Measurements from ENCODE around the gene NUCB2.

Gene NUCB2

DNA sequence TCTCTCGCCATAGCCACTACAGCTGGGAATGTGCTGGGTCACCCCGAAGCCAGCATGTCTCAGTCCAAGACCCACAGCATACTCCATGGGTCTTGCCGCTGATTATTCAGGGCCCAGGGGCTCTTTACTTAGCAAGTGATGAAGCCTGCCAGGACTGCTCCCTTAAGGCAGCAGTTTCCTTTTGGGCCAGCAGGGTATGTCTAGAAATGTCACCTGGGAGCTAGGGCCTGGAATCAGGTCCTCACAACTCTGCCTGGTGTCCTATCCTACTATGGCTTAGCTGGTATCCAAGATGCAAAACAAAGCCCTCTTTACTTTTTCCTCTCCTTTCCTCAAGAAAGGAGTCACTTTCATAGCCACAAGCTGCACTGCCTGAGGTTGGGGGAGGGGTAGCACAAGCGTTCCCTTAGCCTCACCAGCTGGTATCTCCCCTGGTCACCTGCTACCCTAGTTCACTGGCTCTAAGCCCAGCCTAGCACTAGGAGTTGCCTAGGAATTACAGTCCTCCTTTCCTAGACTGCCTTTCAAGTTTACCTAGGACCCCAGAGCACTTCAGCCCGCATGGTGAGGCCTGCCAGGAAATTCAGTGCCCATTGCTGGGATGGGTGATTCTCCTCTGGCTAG, 52.4 kb downstream of the NUCB2 start:
- in situ Hi-C loops (cut with HindIII; ENCODE audit: low sequenced_read_pairs), result no loop called here

DNA sequence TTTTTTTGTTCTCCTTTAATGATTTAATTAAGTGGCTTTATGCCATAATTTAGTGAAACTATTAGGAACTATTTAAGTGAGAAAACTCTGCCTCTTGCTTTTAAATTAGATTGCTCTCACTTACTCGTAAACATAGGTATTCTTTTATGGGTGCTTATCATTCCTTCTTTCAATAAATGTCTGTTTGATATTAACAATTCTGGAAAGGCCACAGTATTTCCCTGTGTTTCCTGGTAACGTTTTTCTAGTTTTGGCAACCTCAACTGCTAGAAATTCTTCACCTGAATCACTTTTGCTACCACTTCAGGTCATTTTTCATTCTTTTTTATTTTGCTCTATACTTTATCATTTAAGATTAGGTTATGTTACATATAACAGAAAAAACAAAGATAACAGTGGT, 55.1 kb downstream of the NUCB2 start:
- in situ Hi-C loops (cut with HindIII; ENCODE audit: low sequenced_read_pairs), result no loop called here

DNA sequence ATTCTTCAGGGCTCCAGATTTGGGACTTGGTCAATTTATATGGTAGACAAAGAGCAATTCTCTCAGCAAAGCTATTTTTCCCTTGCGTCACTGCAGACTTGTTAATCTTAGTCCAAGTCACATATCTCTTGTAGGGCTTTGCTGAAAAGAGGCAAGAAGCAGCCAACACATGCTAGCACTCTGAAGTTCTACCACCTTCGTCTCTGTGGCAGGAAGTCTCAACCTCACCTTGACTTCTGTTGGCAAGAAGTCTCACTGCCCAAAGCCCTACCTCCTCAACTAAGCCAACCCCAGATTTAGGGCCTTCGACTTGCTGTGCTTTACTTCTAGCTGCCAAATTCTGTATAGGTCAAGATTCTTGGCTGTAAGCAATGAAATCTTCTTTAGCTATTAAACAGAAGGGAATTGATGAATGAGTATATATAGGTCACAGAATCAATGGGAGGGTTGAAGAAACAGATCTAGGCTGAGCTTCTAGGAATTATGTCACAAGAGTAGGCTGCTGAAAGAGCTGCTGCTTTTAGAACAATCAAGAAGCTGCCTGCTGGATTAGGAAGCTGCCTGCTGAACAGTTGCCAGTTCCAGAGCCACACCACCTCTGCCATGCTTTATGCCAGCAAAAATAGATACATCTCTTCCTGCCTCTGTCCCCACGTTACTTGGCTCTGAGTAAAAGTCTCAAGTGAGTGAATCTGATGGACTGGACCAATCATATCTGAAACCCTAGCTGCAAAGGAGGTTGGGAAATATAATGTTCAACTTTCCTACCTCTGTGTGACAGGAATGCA, 57.5 kb downstream of the NUCB2 start:
- in situ Hi-C loops (cut with HindIII; ENCODE audit: low sequenced_read_pairs), result no loop called here

DNA sequence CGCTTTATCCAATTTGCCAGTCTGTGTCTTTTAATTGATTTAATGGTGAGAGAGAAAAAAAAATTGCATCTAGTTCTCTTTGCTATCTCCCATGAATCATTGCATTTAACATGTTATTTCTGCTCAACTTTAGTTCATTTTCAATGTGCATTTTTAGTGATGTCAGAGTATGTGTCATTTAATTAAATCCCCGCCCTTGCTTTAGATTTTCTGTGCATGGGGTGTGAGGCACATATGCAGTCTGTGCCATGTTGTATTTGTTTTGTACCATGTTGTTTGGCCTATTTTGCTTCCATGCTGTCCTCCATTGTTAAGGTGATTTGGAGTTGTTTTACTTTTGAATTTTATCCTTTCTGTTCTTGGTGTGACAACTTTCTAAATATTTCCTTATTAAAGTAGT, 66.7 kb downstream of the NUCB2 start:
- in situ Hi-C loops (cut with HindIII; ENCODE audit: low sequenced_read_pairs), result no loop called here

DNA sequence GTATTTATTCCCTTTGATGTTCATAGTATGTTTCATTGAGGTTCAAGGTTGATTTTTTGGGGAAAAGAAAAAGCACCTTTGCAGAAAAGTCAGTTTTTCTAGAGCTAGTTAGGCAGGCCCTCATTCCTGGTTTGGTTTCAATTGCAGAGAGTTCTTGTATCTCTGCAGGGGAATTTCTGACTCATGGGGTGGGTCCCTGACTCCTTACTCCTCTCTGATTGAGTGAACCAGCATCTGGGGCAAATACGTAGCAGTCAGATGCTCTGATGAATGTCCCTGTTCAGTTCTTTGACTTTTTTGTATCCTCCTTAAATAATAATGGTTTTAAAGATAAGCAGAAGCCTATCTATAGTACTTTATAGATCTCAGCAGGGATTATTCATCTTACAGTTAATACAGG, 67.4 kb downstream of the NUCB2 start:
- in situ Hi-C loops (cut with HindIII; ENCODE audit: low sequenced_read_pairs), result no loop called here

DNA sequence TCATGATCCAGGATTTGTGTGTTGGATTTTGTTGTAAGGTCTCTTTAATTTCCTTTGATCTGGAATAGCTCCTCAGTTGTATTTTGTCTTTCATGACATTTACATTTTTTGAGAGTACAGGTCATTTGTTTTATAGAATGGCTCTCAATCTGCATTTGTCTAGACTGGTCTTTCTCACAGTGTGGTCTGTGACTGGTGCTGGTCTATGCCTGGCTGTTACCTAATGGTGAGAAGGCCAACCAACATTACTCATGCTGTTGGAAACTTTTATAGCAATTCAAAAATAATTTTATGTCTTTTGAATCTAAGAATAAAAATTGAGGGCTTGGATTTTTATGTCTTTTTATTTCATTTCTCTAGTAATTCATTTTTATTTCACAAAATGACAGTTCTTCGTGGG, 71.1 kb downstream of the NUCB2 start:
- in situ Hi-C loops (cut with HindIII; ENCODE audit: low sequenced_read_pairs), result no loop called here

DNA sequence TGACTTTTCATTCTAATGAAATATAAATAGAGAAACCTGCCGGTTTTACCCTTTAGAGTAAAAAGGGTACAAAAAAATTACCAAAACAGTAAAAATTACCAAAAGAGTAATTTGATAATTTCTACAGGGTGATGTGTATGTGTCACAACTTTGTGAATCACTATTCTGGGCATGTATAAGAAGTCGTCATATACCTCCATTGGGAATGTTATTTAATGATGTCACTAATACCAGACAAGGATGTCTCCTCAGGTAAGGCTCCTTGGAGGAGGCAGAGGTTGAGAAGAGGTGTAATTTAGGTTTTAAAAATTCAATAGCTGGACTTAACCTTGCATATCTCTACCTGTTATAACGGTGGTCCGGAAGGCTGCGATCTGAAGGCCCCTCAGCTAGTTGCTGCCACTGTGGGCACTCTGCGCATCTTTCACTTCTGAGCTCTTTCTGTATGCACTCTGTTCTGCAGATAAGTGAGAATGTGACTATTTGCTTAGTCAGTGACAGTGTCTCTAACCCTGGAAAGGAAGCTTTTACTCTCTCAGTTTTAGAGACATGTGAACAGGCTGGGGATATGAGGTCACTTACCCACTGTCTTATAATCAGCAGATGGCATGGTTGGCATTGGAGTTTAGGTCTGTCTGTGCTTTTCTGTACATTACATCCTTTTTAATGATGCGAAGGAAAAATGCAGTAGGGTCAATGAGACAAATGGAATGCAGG, 74.1 kb downstream of the NUCB2 start:
- in situ Hi-C loops (cut with HindIII; ENCODE audit: low sequenced_read_pairs), result no loop called here

DNA sequence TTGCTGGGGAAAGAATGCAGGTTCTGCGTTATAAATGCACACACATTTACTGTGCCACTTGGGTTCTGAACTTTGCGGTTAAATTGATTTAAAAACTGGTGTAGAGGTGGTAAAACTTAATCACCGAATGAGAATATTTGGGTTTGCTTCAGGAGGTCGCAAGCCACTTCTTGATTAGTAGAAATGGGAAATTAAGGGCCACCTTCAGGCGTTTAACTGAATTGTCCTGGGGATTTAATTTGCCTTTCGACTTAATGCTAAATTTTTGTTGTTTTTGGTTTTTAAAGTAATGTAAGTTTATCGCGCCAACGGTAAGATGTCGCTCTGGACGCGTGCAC, 74.6 kb downstream of the NUCB2 start:
- in situ Hi-C loops (cut with HindIII; ENCODE audit: low sequenced_read_pairs), result no loop called here

DNA sequence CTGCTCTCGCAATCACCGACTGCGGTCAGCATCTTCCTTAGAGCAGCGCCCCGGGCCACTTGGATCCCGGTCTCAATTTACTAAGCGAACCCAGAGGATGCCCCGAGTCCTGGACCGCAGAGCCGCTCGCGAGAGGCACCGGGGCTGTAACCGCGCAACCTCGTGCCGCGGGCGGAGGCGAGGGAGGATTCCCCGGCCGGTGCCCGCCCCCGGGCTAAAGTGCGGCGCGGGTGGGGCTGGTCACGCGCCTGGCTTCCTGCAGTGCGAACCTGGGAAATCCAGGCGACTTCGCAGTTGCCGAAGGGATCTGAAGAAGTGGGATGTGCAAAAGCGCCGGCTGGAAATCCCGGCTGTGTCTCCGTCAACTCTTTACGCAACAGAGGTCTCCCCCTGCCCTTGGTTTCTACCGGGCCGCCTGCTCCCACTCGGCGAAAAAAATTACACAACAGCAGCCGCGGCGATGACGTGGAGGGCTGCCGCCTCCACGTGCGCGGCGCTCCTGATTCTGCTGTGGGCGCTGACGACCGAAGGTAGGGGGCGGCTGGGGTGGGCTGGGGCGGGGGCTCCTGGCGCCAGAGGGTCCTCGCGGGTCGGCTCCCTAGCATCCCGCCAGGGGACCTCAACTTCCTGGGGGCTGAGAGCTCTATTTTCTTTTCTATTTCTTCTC, 75.1 kb downstream of the NUCB2 start, which contains the start of gene NCR3LG1:
Gene NCR3LG1, plus strand, starts transcription at position 291 of the 667 bp plus-strand sequence. Its CDS starts 170 bp downstream, at position 461.
- in situ Hi-C loops (cut with HindIII; ENCODE audit: low sequenced_read_pairs), result no loop called here

DNA sequence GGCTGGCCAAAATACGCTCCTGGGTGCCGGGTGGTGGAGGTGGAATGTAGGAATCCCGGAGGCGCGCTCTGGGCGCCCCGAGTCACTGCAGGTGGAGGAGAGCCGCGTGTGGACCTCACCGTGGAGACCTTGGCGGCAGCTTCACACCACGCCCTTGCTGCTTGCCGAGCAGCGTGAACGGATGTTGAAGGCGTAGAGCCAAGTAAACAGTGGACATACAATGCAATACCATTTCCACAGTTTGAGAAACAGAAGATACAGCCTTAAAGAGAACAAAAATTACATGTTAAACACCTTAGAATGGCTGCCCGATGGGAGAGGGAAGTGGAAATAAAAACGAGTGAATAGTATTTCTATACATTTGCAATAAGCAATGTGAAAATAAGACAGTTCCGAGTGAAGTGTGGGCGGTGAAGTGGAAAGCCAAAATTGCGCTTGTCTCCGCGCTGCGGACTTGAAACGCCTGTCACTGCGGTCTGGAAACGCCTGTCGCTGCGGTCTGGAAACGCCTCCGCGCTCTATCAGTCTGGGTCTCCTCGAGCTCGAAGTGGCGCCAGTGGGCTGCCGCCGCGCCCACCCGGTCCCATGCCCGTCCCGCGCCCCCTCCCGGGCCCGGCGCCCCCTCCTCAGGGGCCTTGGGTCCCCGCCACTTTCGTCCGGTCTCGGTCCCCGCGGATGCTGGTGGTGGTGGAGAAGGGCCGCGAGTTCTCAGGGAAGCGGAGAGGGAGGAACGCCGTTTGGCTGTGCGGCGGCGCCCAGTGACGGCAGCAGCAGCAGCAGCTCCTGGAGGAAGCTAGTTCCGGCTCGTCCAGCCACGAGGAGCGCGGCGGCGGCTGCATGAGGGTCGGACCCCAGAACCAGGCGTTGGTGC, 76.6 kb downstream of the NUCB2 start:
- in situ Hi-C loops (cut with HindIII; ENCODE audit: low sequenced_read_pairs), result no loop called here

DNA sequence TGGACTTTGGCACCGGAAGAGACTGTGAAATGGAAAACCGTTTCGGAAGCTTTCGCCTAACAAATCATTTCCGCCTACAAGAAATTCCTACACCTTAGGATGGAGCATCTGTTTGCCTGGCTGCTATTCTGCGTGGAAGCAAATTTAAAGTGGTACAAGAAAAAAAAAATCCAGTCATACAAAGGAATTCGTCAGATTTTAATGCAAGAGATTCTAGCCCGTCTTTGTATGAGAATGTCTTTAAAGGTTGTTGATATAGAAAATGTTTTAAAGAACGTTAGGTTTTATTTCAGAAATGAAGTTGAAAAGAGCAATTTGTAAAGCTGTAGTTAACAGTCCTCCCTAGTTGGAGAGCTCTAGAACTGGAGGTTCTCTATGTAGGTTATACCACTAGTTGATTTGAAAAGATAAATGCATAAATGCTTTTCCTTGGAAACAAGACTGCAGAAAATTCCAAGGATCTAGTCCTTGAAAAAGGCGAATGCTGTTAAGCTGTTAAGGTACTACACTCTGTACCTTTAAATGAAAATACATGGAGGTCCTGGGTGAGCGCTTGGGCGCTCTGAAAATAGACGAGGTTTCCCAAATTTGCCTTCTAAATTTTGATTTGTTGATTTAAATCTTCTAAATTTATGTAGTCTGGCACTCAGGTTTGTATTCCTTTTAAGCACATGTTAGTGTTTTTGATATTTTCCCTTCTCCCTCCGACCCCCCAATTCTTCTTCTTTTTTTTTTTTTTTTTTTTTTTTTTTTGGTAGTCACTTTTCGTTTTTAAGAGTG, 77.5 kb downstream of the NUCB2 start:
- in situ Hi-C loops (cut with HindIII; ENCODE audit: low sequenced_read_pairs), result no loop called here

DNA sequence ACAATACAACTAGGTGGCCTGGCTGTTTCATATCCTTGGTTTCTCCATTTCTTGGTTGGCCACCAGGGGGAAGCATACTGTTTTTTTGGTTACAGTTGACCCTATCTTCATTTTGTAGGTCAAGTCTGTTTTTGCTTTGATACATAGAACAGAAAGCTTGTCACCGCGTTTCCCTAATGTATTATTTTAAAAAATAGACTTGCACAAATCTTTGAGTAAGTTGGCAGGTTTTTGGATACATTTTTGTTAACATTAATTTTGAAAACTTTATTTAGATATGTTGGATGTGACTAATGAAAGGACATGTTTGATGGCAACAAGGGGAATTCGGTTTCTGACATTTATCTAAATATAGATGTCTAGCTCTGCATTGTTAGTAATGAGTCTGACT, 78.1 kb downstream of the NUCB2 start:
- in situ Hi-C loops (cut with HindIII; ENCODE audit: low sequenced_read_pairs), result no loop called here

DNA sequence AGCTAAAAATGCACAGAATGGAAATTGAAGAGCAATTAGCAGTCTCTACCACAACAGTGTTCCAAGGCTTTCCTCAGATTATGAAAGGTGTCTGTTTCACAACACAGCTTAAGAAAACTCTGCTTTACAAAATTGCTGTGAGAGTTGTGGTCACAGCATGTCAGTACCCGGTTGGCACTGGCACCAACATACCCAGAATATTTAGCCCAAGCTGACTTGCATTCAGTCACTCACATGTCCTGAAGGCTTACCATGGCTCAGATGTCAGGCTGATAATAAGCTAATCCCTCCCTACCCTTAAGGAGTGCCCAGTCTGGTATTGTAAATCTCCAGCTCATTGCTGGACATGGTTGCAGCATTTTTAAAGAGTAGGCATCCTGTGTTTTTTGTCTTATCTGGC, 90.0 kb downstream of the NUCB2 start:
- in situ Hi-C loops (cut with HindIII; ENCODE audit: low sequenced_read_pairs), result no loop called here

DNA sequence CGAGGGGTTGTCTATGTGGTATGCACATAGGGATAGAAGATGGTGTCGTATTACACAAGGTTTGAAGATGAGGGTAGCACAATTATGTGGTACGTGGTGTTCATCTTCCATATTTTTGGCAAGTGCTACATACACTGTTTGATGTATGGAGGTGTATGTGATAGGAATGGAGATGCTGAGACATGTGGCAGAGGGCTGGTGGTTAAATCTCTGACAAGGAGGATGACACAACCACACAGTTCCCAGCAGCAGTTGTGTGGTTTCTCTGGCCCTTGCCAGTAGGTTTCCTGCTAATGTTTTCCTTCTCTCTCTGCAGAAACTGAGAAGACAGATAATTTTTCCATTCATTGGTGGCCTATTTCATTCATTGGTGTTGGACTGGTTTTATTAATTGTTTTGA, 92.0 kb downstream of the NUCB2 start:
- in situ Hi-C loops (cut with HindIII; ENCODE audit: low sequenced_read_pairs), result no loop called here

DNA sequence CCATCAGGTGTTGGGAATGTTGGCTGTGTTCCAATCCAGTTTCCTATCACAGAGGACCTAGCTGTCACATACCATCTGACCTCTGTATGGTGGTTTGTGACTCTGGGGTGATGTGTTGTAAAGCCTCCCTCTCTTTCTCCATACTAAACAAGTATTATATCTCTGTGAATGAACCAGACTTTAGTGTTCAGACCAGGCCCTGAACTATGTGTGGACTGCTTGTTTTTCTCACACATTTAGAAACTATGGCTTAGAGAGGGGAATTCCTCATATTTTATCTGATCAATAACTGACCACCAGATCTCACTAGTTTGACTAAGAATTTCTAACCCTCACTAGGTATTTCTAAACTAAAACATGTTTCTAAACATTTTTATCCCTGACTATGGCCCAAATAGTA, 92.6 kb downstream of the NUCB2 start:
- in situ Hi-C loops (cut with HindIII; ENCODE audit: low sequenced_read_pairs), result no loop called here

DNA sequence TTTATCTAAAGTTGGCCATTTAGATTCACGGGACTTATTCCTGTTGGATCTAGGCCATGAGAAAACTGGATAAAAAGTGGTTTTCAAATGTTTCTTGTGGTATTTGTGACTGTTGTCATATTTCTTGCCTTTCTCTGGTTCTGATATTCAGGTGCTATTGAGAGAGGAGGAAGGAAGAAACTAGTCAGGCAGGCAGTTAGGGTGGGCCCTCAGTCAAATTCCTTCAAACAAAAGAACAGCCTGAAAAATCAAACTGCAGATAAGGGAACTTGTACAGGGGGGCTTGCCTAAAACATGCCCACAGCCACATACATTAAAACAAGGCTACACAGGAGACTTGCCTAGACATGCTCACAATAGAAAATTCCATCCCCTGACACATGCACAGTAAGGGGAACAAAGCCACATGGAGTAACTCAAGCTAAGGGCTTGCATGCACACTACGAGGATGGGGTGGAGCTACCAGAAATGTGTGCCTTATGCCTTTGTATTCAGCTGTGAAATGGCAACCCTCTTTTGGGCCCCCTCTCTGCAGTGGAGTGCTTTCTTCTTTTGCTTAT, 93.2 kb downstream of the NUCB2 start:
- in situ Hi-C loops (cut with HindIII; ENCODE audit: low sequenced_read_pairs), result no loop called here

DNA sequence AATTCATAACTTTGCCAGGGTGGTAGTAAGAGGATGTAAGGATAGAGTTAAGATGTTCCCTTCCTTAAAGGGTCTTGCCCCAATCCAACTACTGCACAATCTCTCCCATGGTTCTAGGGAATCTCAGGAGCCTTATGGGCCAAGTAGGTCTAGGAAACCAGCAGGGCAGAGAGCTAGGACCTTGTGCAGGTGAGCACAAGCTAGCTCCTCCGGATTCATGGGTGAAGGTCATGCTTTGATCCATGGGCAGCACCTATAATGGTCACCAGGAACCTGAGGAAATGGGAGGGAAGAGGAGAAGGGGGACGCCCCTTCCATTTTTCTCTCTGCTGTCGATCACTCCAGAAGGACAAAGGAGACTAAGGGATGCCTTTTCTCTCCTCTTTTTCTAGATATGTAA, 95.1 kb downstream of the NUCB2 start:
- in situ Hi-C loops (cut with HindIII; ENCODE audit: low sequenced_read_pairs), result no loop called here

DNA sequence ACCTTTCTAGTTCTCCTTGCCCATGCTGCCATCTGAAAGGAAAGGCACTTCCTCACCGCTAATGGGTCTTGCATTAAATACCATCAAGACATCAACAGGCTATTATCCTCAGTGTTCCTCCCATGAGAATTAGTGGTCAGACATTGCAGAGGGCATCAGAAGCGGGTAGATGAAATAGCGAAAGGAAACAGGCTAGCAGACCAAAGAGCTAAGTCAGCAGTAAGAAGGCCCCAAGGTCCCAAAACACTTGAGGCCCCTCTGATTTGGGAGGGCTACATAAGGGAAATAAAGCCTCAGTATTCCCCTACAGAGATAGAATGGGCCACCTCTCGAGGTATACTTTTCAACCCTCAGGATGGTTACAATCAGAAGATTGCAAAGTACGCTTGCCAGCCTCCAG, 99.0 kb downstream of the NUCB2 start:
- in situ Hi-C loops (cut with HindIII; ENCODE audit: low sequenced_read_pairs), result no loop called here

DNA sequence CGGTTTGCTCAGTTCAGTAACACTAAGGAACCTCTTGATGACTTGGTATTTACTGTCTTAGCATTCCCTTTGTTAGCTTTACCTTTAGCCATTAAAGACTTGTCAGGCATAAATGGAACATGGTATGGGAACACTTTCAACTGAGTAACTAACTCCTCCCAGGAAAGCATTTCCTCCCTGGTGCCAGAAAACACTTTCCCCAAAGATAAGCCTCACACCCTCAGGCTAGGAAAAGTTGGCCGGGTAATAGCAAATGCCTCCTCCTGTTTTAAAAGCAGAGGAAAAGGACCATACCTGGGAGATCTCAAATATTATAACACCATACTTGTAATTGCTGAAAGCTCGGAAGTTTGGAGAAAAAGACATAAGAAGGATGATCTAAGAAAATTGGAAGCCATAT, 100.0 kb downstream of the NUCB2 start:
- in situ Hi-C loops (cut with HindIII; ENCODE audit: low sequenced_read_pairs), result no loop called here

DNA sequence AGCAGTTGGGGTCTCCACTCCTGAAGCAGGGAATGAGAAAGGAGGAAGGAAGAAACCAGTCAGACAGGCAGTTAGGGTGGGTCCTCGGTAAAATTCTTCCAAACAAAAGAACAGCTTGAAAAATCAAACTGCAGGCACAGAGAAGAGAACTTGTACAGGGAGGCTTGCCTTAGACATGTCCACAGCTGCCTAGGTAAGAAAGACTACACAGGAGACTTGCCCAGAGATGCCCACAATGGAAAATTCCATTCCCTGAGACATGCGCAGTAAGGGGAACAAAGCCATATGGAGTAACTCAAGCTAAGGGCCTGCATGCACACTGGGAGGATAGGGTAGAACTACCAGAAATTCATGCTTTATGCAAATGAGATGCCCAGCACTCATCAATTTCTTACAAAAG, 102.1 kb downstream of the NUCB2 start:
- in situ Hi-C loops (cut with HindIII; ENCODE audit: low sequenced_read_pairs), result no loop called here
